ENCODE measurements around the gene SREBF1.

Gene SREBF1

GRCh38 chr17:17857496-17857895 is 20.7 kb upstream of the SREBF1 start:
- no peak for DNase-seq

GRCh38 chr17:17856386-17856785 is 19.6 kb upstream of the SREBF1 start:
- no peak for DNase-seq

- DNase-seq, result no peak
Observed at GRCh38 chr17:17855976-17856375, 19.2 kb upstream of the SREBF1 start.

- DNase-seq, result no peak
Observed at GRCh38 chr17:17853811-17854447, 17.1 kb upstream of the SREBF1 start.

GRCh38 chr17:17852930-17853329 is 16.1 kb upstream of the SREBF1 start:
- no peak for DNase-seq

- no peak for DNase-seq
Observed at GRCh38 chr17:17851103-17852002, 14.6 kb upstream of the SREBF1 start.

GRCh38 chr17:17849845-17850373 is 13.1 kb upstream of the SREBF1 start:
- DNase-seq, result no peak

GRCh38 chr17:17849147-17849820 is 12.5 kb upstream of the SREBF1 start:
- no peak for DNase-seq

GRCh38 chr17:17848311-17849082 is 11.7 kb upstream of the SREBF1 start:
- DNase-seq, result no peak

- no peak for DNase-seq
Observed at GRCh38 chr17:17847726-17848125, 10.9 kb upstream of the SREBF1 start.

GRCh38 chr17:17847118-17847689 is 10.4 kb upstream of the SREBF1 start:
- DNase-seq, result no peak

- DNase-seq, result no peak
Observed at GRCh38 chr17:17846645-17847044, 9.9 kb upstream of the SREBF1 start.

GRCh38 chr17:17846003-17846402 is 9.2 kb upstream of the SREBF1 start:
- DNase-seq, result no peak

GRCh38 chr17:17845046-17845775 is 8.4 kb upstream of the SREBF1 start:
- DNase-seq, result no peak

- no peak for DNase-seq
Observed at GRCh38 chr17:17844500-17844899, 7.7 kb upstream of the SREBF1 start.

- no peak for DNase-seq
Observed at GRCh38 chr17:17844079-17844478, 7.3 kb upstream of the SREBF1 start.

GRCh38 chr17:17843096-17843495 is 6.3 kb upstream of the SREBF1 start:
- DNase-seq, result no peak

- no peak for DNase-seq
Observed at GRCh38 chr17:17842111-17842876, 5.5 kb upstream of the SREBF1 start.

GRCh38 chr17:17841601-17842025 is 4.8 kb upstream of the SREBF1 start:
- DNase-seq, result no peak

GRCh38 chr17:17840751-17841591 is 4.2 kb upstream of the SREBF1 start:
- no peak for DNase-seq
